Epithelial cell of esophagus (primary cell): Measurements from ENCODE around the gene CIDEA.

Source experiments
- DNase-seq: peaks from one replicate; pipeline ENCODE4 v3.0.0; 2010; ENCODE audit warnings: low read depth
- H3K4me3 ChIP-seq: 2 replicates; pipeline ENCODE4 v1.5.1; 2011; ENCODE audit warnings: mild to moderate bottlenecking, low read length, control low read depth
- TF ChIP-seq, protein P1 (sequence below): IDR thresholded peaks from 2 replicates; pipeline ENCODE4 v1.5.1; 2011; ENCODE audit warnings: low read depth, mild to moderate bottlenecking, low read length, control low read depth, inconsistent platforms; ENCODE audit not compliant: insufficient read depth; ENCODE audit errors: missing control alignments

Gene CIDEA

DNA sequence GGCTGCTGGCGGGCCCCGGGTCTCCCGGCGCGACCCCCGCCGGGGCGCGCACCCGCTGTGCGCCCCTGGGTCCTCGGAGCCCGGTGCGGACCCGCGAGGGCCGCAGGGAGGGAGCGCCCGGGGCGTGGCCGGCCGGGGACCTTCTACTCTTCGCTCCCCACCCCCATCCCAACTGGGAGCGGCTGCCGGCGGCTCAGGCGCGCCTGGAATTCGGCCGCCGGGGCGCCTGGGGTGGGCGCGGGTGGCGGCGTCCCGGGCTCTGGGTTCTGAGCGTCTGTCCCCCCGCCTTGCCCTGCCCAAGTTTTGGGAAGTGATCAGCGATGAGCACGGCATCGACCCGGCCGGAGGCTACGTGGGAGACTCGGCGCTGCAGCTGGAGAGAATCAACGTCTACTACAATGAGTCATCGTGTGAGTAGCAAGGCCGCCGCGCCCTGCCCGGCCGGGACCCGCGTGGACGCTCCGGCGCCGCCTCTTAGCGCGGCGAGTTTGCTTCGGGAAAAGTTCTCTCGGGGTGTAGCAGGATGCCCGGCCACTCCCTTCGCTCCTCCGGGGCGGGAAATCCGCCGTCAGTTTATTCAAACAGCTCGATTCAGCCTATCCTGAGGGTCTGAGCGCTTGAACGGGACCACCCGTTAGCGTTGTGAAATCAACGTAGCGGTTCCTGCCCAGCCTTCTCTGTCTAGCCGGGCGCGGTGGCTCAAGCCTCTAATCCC is 54.4 kb downstream of the CIDEA start:
- H3K4me3 ChIP-seq = peak overlapping the region; percentile 80
- DNase-seq = peak; percentile 84
- TF ChIP-seq, protein P1, sequence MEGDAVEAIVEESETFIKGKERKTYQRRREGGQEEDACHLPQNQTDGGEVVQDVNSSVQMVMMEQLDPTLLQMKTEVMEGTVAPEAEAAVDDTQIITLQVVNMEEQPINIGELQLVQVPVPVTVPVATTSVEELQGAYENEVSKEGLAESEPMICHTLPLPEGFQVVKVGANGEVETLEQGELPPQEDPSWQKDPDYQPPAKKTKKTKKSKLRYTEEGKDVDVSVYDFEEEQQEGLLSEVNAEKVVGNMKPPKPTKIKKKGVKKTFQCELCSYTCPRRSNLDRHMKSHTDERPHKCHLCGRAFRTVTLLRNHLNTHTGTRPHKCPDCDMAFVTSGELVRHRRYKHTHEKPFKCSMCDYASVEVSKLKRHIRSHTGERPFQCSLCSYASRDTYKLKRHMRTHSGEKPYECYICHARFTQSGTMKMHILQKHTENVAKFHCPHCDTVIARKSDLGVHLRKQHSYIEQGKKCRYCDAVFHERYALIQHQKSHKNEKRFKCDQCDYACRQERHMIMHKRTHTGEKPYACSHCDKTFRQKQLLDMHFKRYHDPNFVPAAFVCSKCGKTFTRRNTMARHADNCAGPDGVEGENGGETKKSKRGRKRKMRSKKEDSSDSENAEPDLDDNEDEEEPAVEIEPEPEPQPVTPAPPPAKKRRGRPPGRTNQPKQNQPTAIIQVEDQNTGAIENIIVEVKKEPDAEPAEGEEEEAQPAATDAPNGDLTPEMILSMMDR = no peak

DNA sequence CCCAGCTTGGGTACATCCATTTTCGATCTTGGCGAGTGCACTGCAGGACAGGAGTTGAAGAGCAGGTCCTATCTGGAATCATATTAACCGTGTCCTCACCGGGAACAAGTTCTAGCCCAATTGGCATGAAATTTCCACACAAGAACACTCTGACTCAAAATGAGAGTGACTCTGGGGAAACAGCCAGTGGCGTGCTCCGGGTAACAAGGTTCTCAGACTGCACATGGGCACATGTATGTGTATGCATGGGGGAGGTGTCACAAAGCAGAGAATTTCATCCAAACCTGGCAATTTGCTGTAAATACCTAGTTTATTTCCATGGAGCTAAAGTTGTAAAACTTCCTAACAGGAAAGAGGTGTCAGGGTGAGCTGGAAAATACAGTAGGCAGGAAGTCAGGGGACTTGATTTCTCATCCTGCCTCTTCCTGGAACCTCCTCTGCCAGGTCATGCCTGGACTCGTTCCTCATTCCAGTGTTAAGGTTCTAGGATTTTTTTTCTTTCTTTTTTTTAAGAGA is 55.6 kb downstream of the CIDEA start:
- H3K4me3 ChIP-seq = peak overlapping the region; percentile 80
- TF ChIP-seq, protein P1 = peak; percentile 3
- peak; percentile 86 for DNase-seq

DNA sequence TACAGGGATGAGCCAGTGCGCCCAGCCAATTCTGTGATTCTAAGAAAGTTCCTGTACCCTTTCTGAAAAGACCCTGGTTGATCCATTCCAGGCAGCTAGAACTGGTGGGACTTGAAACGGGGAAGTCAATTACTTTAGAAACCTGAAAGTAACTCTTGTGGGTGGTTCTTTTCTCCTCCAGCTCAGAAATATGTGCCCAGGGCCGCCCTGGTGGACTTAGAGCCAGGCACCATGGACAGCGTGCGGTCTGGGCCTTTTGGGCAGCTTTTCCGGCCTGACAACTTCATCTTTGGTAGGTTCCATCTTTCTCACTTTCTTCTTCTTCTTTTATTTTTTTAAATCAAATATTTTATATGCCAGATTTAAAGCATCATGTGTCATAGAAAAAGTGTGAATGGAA is 56.6 kb downstream of the CIDEA start:
- TF ChIP-seq, protein P1 = no peak
- DNase-seq = no peak
- H3K4me3 ChIP-seq = no peak overlapping the region

DNA sequence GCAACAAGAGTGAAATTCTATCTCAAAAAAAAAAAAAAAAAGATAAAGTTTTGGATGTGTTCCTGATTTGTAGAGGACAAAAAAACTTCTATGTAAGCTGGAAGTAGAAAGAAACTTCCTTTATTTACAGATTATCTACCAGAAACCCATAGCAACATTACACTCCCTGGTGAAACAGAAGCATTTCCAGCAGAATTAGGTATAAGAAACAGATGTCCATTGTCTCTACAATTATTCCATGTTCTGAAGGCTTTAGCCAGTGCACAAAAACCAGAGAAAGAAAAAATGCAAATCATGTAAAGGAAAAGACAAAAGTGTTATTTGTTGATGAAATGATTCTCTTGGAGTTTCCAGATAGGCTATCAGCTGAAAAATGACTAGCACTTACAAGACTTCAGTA is 58.8 kb downstream of the CIDEA start:
- DNase-seq = no peak
- TF ChIP-seq, protein P1 = no peak

DNA sequence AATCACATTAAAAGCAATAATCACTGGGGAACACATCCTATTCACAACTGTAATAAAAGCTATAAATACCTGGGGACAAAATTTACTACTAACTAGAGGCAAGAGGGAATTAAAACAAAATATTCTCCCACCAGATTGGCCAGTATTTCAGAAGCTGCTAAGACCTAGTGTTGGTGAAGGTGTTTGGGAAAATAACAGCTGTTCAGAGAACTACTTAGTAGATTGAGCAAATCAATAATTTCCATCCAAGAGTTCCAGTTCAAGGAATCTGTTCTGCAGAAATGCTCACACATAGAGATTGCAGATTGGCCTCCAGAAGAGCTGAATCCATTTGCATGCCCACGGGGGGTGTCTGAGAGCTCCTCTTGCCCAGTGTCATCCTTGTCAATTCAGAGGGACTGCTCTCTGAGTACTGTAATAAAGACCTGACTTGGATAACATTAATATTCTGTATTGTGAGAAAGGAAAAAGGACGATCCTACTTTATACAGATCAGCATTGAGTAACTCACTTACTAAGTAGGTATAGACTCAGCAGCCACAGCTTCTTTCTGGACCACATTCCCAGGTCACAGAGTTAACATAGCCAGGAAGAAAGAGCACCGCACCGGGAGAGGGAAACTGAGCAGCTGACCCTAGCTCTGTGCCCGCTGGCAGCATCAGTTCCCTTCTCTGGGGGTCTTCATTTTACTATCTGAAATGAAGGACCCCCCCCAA is 59.5 kb downstream of the CIDEA start:
- no peak overlapping the region for H3K4me3 ChIP-seq
- TF ChIP-seq, protein P1 = no peak
- no peak for DNase-seq

More for the DNA sequence above, 58.8 kb downstream of the CIDEA start:
- no peak overlapping the region for H3K4me3 ChIP-seq

DNA sequence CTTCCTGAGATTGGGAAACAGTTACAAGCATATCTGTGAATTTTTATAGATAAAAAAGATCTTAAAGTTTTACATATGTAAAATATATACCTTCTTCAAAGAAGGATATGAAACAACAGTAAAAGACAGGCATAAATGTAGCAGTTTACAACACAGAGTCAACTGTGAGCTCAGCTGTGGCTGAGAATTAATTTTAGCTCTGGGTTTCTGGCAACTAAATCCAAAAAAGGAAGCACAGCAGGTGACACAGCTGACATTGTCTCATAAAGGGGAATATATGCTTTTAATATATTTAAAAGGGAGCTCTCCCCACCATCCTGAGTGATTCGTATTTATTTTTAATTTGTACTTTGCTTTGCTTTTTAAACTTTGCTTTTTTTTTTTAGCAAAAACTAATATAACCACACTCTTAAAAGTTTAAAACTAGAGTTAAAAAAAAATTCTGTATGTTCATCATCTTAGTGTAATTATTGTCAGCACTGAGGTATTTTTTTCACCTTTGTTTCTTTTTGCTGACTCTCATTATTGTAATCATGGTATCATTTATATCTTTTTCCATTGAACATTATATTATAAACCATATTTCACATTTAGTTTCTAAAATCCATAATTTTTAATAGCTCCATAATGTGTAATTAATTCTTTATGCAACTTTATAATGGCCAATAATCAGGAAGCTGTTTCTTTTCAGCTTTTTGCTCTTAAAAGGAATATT is 60.6 kb downstream of the CIDEA start:
- no peak overlapping the region for H3K4me3 ChIP-seq
- TF ChIP-seq, protein P1 = no peak
- DNase-seq = no peak
